Hypothalamus (tissue), 51 donors: ENCODE measurements around the gene STXBP5.
A peak's percentile ranks its signal among the peaks of the same experiment; 100 is the strongest.

Experiments used
- DNase-seq, 51 donors: peaks; one replicate each; lab custom pipeline; 2025; lab: John Stamatoyannopoulos, UW

STXBP5 gene

GRCh38 chr6:147177286-147177685, 26.9 kb upstream of the STXBP5 start:
- no peak for DNase-seq

GRCh38 chr6:147178355-147178754, 25.9 kb upstream of the STXBP5 start:
- DNase-seq, result no peak

- no peak for DNase-seq
Measured at GRCh38 chr6:147179809-147180208, 24.4 kb upstream of the STXBP5 start.

- DNase-seq, result no peak
Measured at GRCh38 chr6:147180926-147181325, 23.3 kb upstream of the STXBP5 start.

GRCh38 chr6:147184379-147184778, 19.8 kb upstream of the STXBP5 start:
- DNase-seq, result no peak

- DNase-seq, result no peak
Measured at GRCh38 chr6:147185216-147185615, 19.0 kb upstream of the STXBP5 start.

- no peak for DNase-seq
Measured at GRCh38 chr6:147190556-147190955, 13.7 kb upstream of the STXBP5 start.

- no peak for DNase-seq
Measured at GRCh38 chr6:147192278-147192911, 11.8 kb upstream of the STXBP5 start.

- no peak for DNase-seq
Measured at GRCh38 chr6:147194652-147195411, 9.4 kb upstream of the STXBP5 start.

- DNase-seq, result no peak
Measured at GRCh38 chr6:147195510-147195909, 8.7 kb upstream of the STXBP5 start.

- no peak for DNase-seq
Measured at GRCh38 chr6:147195987-147196386, 8.2 kb upstream of the STXBP5 start.

- DNase-seq, result no peak
Measured at GRCh38 chr6:147200711-147201110, 3.5 kb upstream of the STXBP5 start.

GRCh38 chr6:147201885-147202515, 2.2 kb upstream of the STXBP5 start:
- DNase-seq, result peak in 9 of 51 donors; percentile 2 to 56 (median 19)

GRCh38 chr6:147202516-147203310, 1.5 kb upstream of the STXBP5 start:
- DNase-seq, result peak; percentile 23 to 96 (median 79)

- DNase-seq, result peak in 45 of 51 donors; percentile 16 to 93 (median 63)
Measured at GRCh38 chr6:147203311-147204059, 732 bp upstream of the STXBP5 start.

GRCh38 chr6:147204843-147205311, 660 bp downstream of the STXBP5 start:
- DNase-seq, result peak in 1 of 51 donors; percentile 70

- peak in 6 of 51 donors; percentile 3 to 58 (median 10) for DNase-seq
Measured at GRCh38 chr6:147205690-147206600, 1.7 kb downstream of the STXBP5 start.

- DNase-seq, result peak in 1 of 51 donors; percentile 31
Measured at GRCh38 chr6:147207351-147207750, 3.1 kb downstream of the STXBP5 start.
